Caco-2 (cell line): ENCODE measurements around the gene C1orf167. TPM values are rescaled to one million over a fixed set of nuclear protein-coding genes. Genes with fewer than 3 reads are reported as not detected.

Source experiments
- BruUV-seq: library from RNA; stranded (reverse); fragments of 400-500 nt; replicated peaks from 2 replicates; lab custom pipeline; 2021; lab: Mats Ljungman, UMichigan
- CTCF ChIA-PET: fragments of 300-600 bp; sonication (Branson Sonifier 250); formaldehyde crosslinking; loops from one replicate; lab custom pipeline; 2022; ENCODE audit warnings: antibody characterized with exemption; lab: Charles Lee
- POLR2A ChIA-PET: fragments of 300-600 bp; sonication (Branson Sonifier 250); formaldehyde crosslinking; loops from one replicate; lab custom pipeline; 2022; ENCODE audit warnings: antibody characterized with exemption; lab: Charles Lee
- DNase-seq, 2 experiments: peaks; one replicate each; pipeline versions ENCODE4 v3.0.0 to v3.0.0-alpha.2; 2020 to 2022
- H3K27me3 ChIP-seq: replicated peaks from 2 replicates; pipeline ENCODE4 v1.6.0; 2011; ENCODE audit warnings: low read length; ENCODE audit not compliant: control insufficient read depth, insufficient read depth
- H3K36me3 ChIP-seq: 2 replicates; pipeline ENCODE4 v1.5.1; 2011; ENCODE audit warnings: low read length; ENCODE audit not compliant: control insufficient read depth, insufficient read depth
- H3K4me1 ChIP-seq: fragments of 250-450 bp; sonication (Bioruptor Pico); 2 replicates; pipeline ENCODE4 v1.5.1; 2020; ENCODE audit warnings: mild to moderate bottlenecking
- H3K4me3 ChIP-seq: 2 replicates; pipeline ENCODE4 v1.5.1; 2011; ENCODE audit warnings: low read depth, mild to moderate bottlenecking, control low read depth, low read length
- H3K9me3 ChIP-seq: fragments of 250-450 bp; sonication (Bioruptor Pico); 2 replicates; pipeline ENCODE4 v1.5.1; 2020; ENCODE audit warnings: mild to moderate bottlenecking, moderate library complexity
- H3K27ac Mint-ChIP-seq: one replicate; pipeline ENCODE4 v1.8.0; 2022; ENCODE audit warnings: mixed read lengths; ENCODE audit not compliant: unreplicated experiment
- H3K27me3 Mint-ChIP-seq: one replicate; pipeline ENCODE4 v1.8.0; 2022; ENCODE audit warnings: mixed read lengths; ENCODE audit not compliant: insufficient read depth, unreplicated experiment
- H3K36me3 Mint-ChIP-seq: one replicate; pipeline ENCODE4 v1.8.0; 2022; ENCODE audit warnings: mild to moderate bottlenecking, mixed read lengths; ENCODE audit not compliant: insufficient read depth, unreplicated experiment
- H3K4me1 Mint-ChIP-seq: one replicate; pipeline ENCODE4 v1.8.0; 2022; ENCODE audit warnings: low read depth, mixed read lengths; ENCODE audit not compliant: unreplicated experiment
- H3K4me3 Mint-ChIP-seq: one replicate; pipeline ENCODE4 v1.8.0; 2022; ENCODE audit warnings: mild to moderate bottlenecking, moderate library complexity, mixed read lengths; ENCODE audit not compliant: unreplicated experiment
- H3K9me3 Mint-ChIP-seq: one replicate; pipeline ENCODE4 v1.8.0; 2022; ENCODE audit warnings: mixed read lengths; ENCODE audit not compliant: unreplicated experiment
- intact Hi-C: fragments of 100-400 bp; cut with micrococcal nuclease; formaldehyde crosslinking; loops from one replicate; pipeline ENCODE4 v1.10.0; 2022; ENCODE audit not compliant: unreplicated experiment
- total RNA-seq: library from RNA; stranded (reverse); gene quantifications from 2 replicates; pipeline ENCODE4 v1.2.3, GENCODE V29; 2022
- TF ChIP-seq, protein P1 (sequence below), 2 experiments: fragments of 200-600 bp in 1 of 2; IDR thresholded peaks; 1 replicate in 1 of 2; 2 replicates in 1 of 2; pipeline versions ENCODE4 v1.5.1 to v1.8.0; 2011 to 2022; ENCODE audit warnings: antibody characterized with exemption in 1 of 2, control low read depth in 1 of 2, inconsistent platforms in 1 of 2, low read depth in 1 of 2, low read length in 1 of 2, mild to moderate bottlenecking in 1 of 2, moderate library complexity in 1 of 2; ENCODE audit not compliant: insufficient read depth in 1 of 2, severe bottlenecking in 1 of 2, unreplicated experiment in 1 of 2

The C1orf167 gene
- total RNA-seq, 1 experiment from 2014 or later, result 0.64 TPM

DNA sequence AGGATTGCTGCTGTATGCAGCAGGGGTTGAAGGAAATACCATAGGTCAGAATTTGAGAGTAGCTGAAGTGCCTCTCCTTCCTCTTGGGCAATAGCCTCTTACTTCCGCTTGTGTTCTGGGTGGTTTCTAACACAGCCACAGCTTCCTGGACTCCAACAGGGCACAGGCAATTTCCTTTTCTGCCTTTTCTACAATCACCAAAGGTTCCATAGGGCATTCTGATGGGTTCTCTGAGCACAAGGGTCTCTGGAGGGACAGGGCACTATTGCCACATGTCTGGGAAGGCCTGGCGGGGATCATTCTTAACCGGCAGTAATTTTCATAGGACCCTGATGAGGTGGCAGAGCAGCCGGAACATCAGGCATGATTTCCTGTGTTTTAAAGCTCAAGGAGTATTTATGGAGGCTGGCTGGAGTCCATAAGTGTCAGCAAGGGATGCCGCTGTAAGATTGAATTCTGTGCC is 31.5 kb upstream of the C1orf167 start:
- Mint-ChIP-seq H3K36me3 (no peaks in the 10 kb centered on the region), H3K4me3 (no peak overlapping the region), H3K9me3 (no peaks in the 10 kb centered on the region), H3K27ac (no peak overlapping the region), H3K4me1 (no peaks in the 10 kb centered on the region), H3K27me3 (no peaks in the 10 kb centered on the region)
- intact Hi-C loops, result loop anchor here (10.0 kb wide), 1 partner anchor 74 kb away; the partner anchor contains the start of genes CLCN6 and MTHFR
- TF ChIP-seq, protein P1, sequence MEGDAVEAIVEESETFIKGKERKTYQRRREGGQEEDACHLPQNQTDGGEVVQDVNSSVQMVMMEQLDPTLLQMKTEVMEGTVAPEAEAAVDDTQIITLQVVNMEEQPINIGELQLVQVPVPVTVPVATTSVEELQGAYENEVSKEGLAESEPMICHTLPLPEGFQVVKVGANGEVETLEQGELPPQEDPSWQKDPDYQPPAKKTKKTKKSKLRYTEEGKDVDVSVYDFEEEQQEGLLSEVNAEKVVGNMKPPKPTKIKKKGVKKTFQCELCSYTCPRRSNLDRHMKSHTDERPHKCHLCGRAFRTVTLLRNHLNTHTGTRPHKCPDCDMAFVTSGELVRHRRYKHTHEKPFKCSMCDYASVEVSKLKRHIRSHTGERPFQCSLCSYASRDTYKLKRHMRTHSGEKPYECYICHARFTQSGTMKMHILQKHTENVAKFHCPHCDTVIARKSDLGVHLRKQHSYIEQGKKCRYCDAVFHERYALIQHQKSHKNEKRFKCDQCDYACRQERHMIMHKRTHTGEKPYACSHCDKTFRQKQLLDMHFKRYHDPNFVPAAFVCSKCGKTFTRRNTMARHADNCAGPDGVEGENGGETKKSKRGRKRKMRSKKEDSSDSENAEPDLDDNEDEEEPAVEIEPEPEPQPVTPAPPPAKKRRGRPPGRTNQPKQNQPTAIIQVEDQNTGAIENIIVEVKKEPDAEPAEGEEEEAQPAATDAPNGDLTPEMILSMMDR (IDR thresholded peaks at IDR 0.05; ENCODE audit: insufficient read depth in 1 of 2, low read depth in 1 of 2, low read length in 1 of 2, severe bottlenecking in 1 of 2, unreplicated experiment in 1 of 2), result no peak
- no TSS peak for BruUV-seq
- POLR2A ChIA-PET, result no interaction called here
- H3K9me3 ChIP-seq, result no peaks in the 10 kb centered on the region
- no peaks in the 10 kb centered on the region for H3K36me3 ChIP-seq
- CTCF ChIA-PET, result no interaction called here
- DNase-seq, result no peak
- no peaks in the 10 kb centered on the region for H3K4me1 ChIP-seq
- no peak overlapping the region for H3K4me3 ChIP-seq
- H3K27me3 ChIP-seq, result no peaks in the 10 kb centered on the region

DNA sequence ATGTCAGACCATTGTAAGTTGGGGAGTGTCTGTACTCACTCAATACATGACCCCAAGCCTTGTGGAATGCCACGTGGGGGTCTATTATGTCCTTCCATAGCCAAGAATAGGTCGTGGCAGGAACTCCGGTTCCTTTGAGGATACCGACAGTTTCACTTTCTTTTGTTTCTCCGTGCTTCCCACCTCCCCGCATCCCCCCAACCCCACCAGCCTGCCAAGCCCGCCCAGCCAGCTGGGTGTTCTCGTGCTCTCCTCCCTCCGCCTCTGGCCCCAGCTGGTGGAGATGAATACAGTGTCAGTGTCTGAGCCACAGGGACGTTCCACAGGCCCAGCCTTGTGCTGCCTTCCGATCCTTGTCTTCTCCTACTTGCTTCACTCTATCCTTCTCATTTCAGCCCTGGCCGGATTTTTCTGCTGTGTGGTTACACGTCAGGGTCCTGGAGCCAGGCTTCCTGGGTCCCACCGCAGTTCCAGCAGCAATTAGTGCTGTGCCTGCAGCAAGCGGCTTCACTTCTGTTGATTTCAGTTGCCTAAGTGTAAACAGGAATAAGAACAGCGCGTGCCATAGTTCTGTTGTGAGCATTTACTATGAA is 30.2 kb upstream of the C1orf167 start:
- H3K4me3 Mint-ChIP-seq, result no peak overlapping the region
- CTCF ChIA-PET, result no interaction called here

DNA sequence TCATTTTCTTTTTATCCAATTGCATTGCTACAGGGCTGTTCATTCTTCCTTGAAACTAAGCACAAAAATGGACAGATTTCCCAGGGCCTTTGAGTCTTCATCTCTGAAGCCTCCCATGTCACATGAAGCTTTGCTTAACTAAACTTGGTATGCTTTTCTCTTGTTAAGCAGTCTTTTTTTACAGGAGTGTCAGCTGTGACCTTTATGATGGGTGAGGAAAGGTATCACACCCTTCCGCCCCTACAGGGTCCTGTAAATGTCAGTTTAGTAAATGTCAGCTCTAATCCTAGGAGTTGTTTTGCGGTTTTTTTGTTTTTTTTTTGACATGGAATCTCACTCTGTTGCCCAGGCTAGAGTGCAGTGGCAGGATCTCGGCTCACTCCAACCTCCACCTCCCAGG is 28.7 kb upstream of the C1orf167 start:
- no peak for DNase-seq
- no peak overlapping the region for H3K27ac Mint-ChIP-seq
- Histone ChIP-seq H3K4me1 (peaks cover 6% of the 10 kb centered on the region), H3K27me3 (no peaks in the 10 kb centered on the region), H3K4me3 (no peak overlapping the region), H3K36me3 (no peaks in the 10 kb centered on the region), H3K9me3 (no peaks in the 10 kb centered on the region)
- intact Hi-C loops, result loop anchor here (10.0 kb wide), 1 partner anchor 71 kb away; the partner anchor contains the start of genes CLCN6 and MTHFR
- ChIA-PET POLR2A (no interaction called here), CTCF (no interaction called here)
- H3K4me3 Mint-ChIP-seq, result no peak overlapping the region
- BruUV-seq, result no TSS peak
- H3K36me3 Mint-ChIP-seq, result peaks cover 8% of the 10 kb centered on the region
- TF ChIP-seq, protein P1 (IDR thresholded peaks at IDR 0.05; ENCODE audit: insufficient read depth in 1 of 2, low read depth in 1 of 2, low read length in 1 of 2, severe bottlenecking in 1 of 2, unreplicated experiment in 1 of 2), result no peak
- no peaks in the 10 kb centered on the region for H3K4me1 Mint-ChIP-seq
- no peaks in the 10 kb centered on the region for H3K27me3 Mint-ChIP-seq
- H3K9me3 Mint-ChIP-seq, result no peaks in the 10 kb centered on the region

More for the DNA sequence above, 30.2 kb upstream of the C1orf167 start:
- POLR2A ChIA-PET, result no interaction called here
- Histone ChIP-seq H3K9me3 (no peaks in the 10 kb centered on the region), H3K36me3 (no peaks in the 10 kb centered on the region), H3K27me3 (no peaks in the 10 kb centered on the region), H3K4me1 (no peaks in the 10 kb centered on the region), H3K4me3 (no peak overlapping the region)
- no peak for DNase-seq
- TF ChIP-seq, protein P1 (IDR thresholded peaks at IDR 0.05; ENCODE audit: insufficient read depth in 1 of 2, low read depth in 1 of 2, low read length in 1 of 2, severe bottlenecking in 1 of 2, unreplicated experiment in 1 of 2), result no peak
- H3K27me3 Mint-ChIP-seq, result no peaks in the 10 kb centered on the region
- no peaks in the 10 kb centered on the region for H3K4me1 Mint-ChIP-seq
- intact Hi-C loops, result loop anchor here (10.0 kb wide), 1 partner anchor 73 kb away; the partner anchor contains the start of genes CLCN6 and MTHFR
- no peaks in the 10 kb centered on the region for H3K9me3 Mint-ChIP-seq
- H3K36me3 Mint-ChIP-seq, result peaks cover 8% of the 10 kb centered on the region
- H3K27ac Mint-ChIP-seq, result no peak overlapping the region
- no TSS peak for BruUV-seq
